GM12872 (cell line): ENCODE results near the gene GRID1.

Experiments
- TF ChIP-seq, protein P1 (sequence below): IDR thresholded peaks from 3 replicates; pipeline ENCODE4 v1.5.1; 2011; ENCODE audit warnings: low read depth, mild to moderate bottlenecking, low read length, moderate library complexity; ENCODE audit not compliant: insufficient read depth

GRID1 gene

GRCh38 chr10:85650791-85651496 is 715.7 kb downstream of the GRID1 start:
- TF ChIP-seq, protein P1, sequence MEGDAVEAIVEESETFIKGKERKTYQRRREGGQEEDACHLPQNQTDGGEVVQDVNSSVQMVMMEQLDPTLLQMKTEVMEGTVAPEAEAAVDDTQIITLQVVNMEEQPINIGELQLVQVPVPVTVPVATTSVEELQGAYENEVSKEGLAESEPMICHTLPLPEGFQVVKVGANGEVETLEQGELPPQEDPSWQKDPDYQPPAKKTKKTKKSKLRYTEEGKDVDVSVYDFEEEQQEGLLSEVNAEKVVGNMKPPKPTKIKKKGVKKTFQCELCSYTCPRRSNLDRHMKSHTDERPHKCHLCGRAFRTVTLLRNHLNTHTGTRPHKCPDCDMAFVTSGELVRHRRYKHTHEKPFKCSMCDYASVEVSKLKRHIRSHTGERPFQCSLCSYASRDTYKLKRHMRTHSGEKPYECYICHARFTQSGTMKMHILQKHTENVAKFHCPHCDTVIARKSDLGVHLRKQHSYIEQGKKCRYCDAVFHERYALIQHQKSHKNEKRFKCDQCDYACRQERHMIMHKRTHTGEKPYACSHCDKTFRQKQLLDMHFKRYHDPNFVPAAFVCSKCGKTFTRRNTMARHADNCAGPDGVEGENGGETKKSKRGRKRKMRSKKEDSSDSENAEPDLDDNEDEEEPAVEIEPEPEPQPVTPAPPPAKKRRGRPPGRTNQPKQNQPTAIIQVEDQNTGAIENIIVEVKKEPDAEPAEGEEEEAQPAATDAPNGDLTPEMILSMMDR = no peak

GRCh38 chr10:85649461-85649860 is 717.1 kb downstream of the GRID1 start:
- TF ChIP-seq, protein P1 = no peak

DNA sequence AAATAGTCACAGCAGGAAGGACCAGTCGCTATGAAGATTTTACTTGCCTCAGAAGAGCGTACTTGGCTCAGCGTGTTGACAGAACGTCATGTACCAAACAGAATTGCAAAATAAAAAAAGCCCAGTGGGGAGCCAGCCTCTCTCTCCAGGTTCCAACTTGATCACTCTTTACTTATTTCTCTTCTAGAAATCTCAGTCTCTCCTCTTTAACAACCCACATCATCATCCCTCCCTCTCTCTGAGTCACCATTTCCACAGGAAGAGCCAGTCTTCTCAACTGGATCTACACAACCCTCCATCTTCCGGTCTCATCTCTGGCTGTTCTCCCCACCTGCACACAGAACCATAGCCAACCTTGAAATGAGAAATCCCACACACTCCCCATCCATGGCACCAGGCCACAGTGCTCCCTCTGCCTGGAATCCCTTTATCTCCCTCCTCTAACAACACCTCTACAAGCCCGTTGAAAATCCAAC is 718.3 kb downstream of the GRID1 start:
- TF ChIP-seq, protein P1 = no peak

DNA sequence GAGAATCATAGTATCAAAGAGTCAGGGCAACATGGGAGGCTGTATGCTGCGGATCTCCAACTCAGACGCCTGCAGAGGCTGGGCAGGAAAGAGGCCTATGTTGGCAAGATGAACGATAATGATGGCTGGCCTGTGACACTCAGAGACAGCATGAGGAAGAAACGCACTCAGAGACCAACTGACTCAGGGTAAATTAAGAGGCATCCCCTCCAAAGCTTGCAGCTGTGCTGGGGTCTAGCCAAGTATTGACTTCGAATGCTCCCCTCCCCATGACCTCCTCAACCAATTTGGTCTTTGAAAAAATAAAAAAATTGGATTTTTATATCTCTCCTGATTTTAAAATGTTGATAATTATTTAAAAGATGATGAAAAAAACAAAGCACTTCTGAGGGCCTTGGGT is 718.9 kb downstream of the GRID1 start:
- TF ChIP-seq, protein P1 = no peak

GRCh38 chr10:85645926-85646711 is 720.5 kb downstream of the GRID1 start:
- TF ChIP-seq, protein P1 = no peak

- TF ChIP-seq, protein P1 = no peak
These were observed 721.5 kb downstream of the GRID1 start for GRCh38 chr10:85645053-85645452.

- TF ChIP-seq, protein P1 = no peak
These were observed 722.6 kb downstream of the GRID1 start for GRCh38 chr10:85643845-85644525.
